H7 (cell line): ENCODE measurements around the gene SDC1. TPM values are rescaled to one million over a fixed set of nuclear protein-coding genes. Genes with fewer than 3 reads are reported as not detected.

Experiments used
- DNase-seq: peaks from one replicate; pipeline ENCODE4 v3.0.0; 2012
- H3K27me3 ChIP-seq: 2 replicates; pipeline ENCODE4 v1.6.0; 2011; ENCODE audit warnings: mild to moderate bottlenecking, low read length; ENCODE audit not compliant: control insufficient read depth, insufficient read depth
- H3K36me3 ChIP-seq: replicated peaks from 2 replicates; pipeline ENCODE4 v1.5.1; 2011; ENCODE audit warnings: low read length; ENCODE audit not compliant: control insufficient read depth, insufficient read depth
- H3K4me3 ChIP-seq: 2 replicates; pipeline ENCODE4 v1.5.1; 2011; ENCODE audit warnings: low read depth, mild to moderate bottlenecking, control low read depth, low read length, moderate library complexity; ENCODE audit not compliant: insufficient read depth
- total RNA-seq: library from RNA; depleted of rRNA; stranded (reverse); fragments of >200 nt; shearing (Covaris generic); gene quantifications from 2 replicates; pipeline ENCODE4 v1.2.3, GENCODE V29; 2014

Gene SDC1
- total RNA-seq, 1 experiment from 2014 or later: 38.5 TPM

DNA sequence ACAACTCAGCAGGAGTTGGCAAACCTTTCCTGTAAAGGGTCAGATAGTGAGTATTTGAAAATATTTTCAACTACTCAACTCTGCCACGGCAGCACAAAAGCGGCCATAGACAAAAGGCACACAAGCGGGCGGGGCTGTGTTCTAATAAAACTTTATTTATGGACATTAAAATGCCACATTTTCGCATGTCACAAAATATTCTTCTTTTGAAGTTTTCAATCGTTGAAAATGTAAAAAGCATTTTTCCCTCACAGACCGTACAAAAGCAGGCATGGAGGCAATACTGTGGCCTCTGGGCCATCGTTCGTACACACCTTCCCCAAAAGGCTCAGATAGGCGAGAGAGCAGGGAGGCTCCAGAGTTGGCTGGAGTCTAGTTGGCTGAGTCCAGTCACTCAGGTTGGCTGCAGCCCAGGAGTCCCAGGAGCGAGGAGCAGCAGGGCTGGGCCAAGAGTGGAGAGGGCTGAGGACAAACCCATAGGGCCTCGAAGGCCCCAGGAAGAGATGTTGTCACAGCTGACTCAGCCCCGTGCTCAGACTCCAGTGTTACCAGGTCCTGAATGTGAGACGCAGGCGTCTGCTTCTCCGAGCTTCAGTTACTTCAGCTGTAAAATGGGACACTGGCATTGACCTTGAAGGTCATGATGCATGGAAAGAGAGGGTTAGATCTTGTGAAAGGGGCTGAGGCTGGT lies 42.5 kb downstream of the SDC1 start:
- Histone ChIP-seq H3K4me3 (no peak overlapping the region), H3K27me3 (no peaks in the 10 kb centered on the region), H3K36me3 (no peaks in the 10 kb centered on the region)
- peak; percentile 21 for DNase-seq

- H3K4me3 ChIP-seq: no peak overlapping the region
- H3K27me3 ChIP-seq: no peaks in the 10 kb centered on the region
- H3K36me3 ChIP-seq: no peaks in the 10 kb centered on the region
- DNase-seq: no peak
Observed at GRCh38 chr2:20181761-20182160, 43.2 kb downstream of the SDC1 start.

GRCh38 chr2:20180676-20181648 lies 44.0 kb downstream of the SDC1 start:
- no peaks in the 10 kb centered on the region for H3K36me3 ChIP-seq
- no peak overlapping the region for H3K4me3 ChIP-seq
- H3K27me3 ChIP-seq: no peaks in the 10 kb centered on the region
- DNase-seq: peak; percentile 21

GRCh38 chr2:20179755-20180594 lies 45.0 kb downstream of the SDC1 start:
- DNase-seq: peak; percentile 93
- Histone ChIP-seq H3K27me3 (no peaks in the 10 kb centered on the region), H3K4me3 (no peak overlapping the region), H3K36me3 (no peaks in the 10 kb centered on the region)

- no peak for DNase-seq
- Histone ChIP-seq H3K4me3 (no peak overlapping the region), H3K36me3 (no peaks in the 10 kb centered on the region), H3K27me3 (no peaks in the 10 kb centered on the region)
Observed at GRCh38 chr2:20179466-20179754, 45.5 kb downstream of the SDC1 start.

DNA sequence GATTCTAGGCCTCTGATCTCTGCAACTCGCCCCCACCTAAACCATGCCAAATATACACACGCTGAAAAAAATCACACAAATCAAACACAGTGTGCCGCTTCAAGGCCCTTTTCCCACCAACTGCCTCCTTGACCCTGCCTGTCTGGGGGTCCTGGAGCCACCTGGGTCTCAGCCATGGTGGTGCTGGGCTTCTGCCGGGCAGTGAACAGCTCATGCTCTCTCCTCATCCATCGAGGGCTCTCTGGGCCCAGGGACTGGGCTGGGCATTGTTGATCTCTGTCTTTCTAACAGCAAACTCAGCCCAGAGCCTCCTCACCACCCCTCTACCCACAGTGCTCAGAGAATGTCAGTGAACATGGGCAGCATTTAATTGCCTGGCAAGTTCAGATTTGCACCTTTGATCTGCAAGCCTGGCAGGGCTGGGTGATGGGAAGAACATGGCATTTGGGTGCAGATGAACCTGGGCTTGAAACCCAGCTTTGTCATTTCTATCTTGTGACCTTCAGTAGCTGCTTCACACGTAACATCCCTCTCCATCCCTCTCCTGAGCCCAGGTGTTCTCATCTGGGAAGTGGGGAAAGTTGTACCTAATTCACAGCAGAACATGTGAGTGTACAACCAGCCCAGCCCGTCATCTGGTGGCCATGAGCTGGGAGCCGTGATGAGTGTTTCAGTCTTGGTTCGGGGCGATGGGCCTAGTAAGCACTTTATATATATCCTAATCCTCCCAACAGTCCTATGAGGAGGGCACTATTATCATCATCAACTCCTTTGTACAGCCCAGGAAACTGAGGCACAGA lies 46.1 kb downstream of the SDC1 start:
- H3K4me3 ChIP-seq: no peak overlapping the region
- DNase-seq: no peak
- no peaks in the 10 kb centered on the region for H3K27me3 ChIP-seq
- H3K36me3 ChIP-seq: no peaks in the 10 kb centered on the region

GRCh38 chr2:20178249-20178607 lies 46.7 kb downstream of the SDC1 start:
- Histone ChIP-seq H3K27me3 (no peaks in the 10 kb centered on the region), H3K4me3 (no peak overlapping the region), H3K36me3 (no peaks in the 10 kb centered on the region)
- DNase-seq: no peak

- peak; percentile 48 for DNase-seq
- Histone ChIP-seq H3K36me3 (no peaks in the 10 kb centered on the region), H3K27me3 (no peaks in the 10 kb centered on the region), H3K4me3 (no peak overlapping the region)
Observed at GRCh38 chr2:20177556-20178248, 47.2 kb downstream of the SDC1 start.

DNA sequence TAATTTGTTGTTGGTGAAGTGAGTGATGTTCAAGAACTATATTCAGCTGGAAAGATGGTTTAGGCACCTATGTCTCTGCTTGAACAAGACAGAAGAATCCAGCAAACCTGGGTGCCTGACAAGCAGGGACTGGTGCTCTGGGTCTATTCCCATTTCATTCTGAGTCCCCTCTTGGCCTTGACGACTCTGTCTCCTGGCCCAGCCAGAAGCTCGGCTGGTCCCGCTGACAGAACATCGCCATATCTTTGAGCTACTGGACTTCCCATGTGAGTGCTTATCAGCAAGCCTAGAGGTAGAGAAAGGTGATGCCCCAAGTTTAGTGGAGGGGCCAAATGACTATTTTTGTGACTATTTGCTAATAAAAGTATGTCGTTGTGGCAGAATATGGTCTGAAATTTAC lies 48.2 kb downstream of the SDC1 start:
- no peak overlapping the region for H3K4me3 ChIP-seq
- H3K36me3 ChIP-seq: no peaks in the 10 kb centered on the region
- H3K27me3 ChIP-seq: no peaks in the 10 kb centered on the region
- DNase-seq: no peak

GRCh38 chr2:20175931-20176330 lies 49.0 kb downstream of the SDC1 start:
- Histone ChIP-seq H3K27me3 (no peaks in the 10 kb centered on the region), H3K36me3 (no peaks in the 10 kb centered on the region), H3K4me3 (no peak overlapping the region)
- DNase-seq: no peak

GRCh38 chr2:20175267-20175666 lies 49.7 kb downstream of the SDC1 start:
- H3K27me3 ChIP-seq: no peaks in the 10 kb centered on the region
- H3K4me3 ChIP-seq: no peak overlapping the region
- H3K36me3 ChIP-seq: no peaks in the 10 kb centered on the region
- DNase-seq: no peak

GRCh38 chr2:20174410-20174809 lies 50.5 kb downstream of the SDC1 start:
- Histone ChIP-seq H3K4me3 (no peak overlapping the region), H3K36me3 (no peaks in the 10 kb centered on the region), H3K27me3 (no peaks in the 10 kb centered on the region)
- DNase-seq: no peak

GRCh38 chr2:20173496-20174402 lies 51.2 kb downstream of the SDC1 start:
- DNase-seq: peak; percentile 39
- no peaks in the 10 kb centered on the region for H3K36me3 ChIP-seq
- no peaks in the 10 kb centered on the region for H3K27me3 ChIP-seq
- H3K4me3 ChIP-seq: no peak overlapping the region
